ENCODE measurements around the gene HERC5.

DNA sequence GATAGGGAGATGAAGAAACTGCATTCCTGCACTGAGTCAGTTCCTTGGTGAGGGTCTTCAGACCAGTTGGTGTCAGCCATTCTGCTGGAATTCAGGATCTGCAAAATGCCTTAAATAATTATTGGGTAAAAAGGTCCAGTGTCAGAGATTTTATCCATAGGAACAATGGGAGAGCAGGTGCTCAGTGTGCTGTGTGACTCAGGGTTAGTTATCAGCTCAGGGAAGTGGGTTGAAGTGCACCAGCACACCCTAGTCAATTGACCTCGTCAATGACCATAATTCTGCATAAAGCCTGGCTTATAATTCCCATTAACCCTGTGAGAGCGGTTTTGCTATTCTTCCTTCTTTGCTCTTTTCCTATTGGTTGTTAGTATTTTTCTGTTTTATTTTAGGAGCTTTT, 40.9 kb upstream of the HERC5 start:
- no peak for TF ChIP-seq EZH2 (IDR thresholded peaks at IDR 0.05; ENCODE audit: insufficient read depth, poor library complexity, severe bottlenecking)
- no peak for TF ChIP-seq EZH2phosphoT487 (IDR thresholded peaks at IDR 0.05; ENCODE audit: insufficient read depth, low read depth)
